ENCODE results near the gene AKR1D1. TPM values are rescaled to one million over a fixed set of nuclear protein-coding genes. Genes with fewer than 3 reads are reported as not detected.

AKR1D1 gene
- total and polyA plus RNA-seq, 2 donors from 2014 or later: not detected

DNA sequence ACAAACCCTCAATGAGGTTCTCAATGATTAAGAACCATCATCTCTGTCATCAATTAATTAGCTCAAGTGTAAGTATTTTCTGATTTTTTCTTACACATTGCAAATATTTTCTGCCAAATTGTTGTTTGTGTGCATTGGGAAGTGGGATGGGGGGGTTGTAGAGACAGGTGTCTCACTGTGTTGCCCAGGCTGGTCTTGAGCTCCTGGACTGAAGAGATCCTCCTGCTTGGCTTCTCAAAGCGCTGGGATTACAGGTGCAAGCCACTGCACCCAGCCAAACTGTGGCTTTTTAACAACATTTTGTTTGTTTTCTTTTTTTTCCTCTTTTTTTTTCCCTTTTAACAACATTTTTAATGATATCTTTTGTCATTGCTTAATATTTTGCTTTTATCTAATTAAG, 87.5 kb downstream of the AKR1D1 start:
- no peak overlapping the region for H3K4me3 ChIP-seq (ENCODE audit: low read length in 3 of 3)
- no peak overlapping the region for H3K27ac ChIP-seq (ENCODE audit: low read depth in 2 of 2, low read length in 2 of 2)
- TF ChIP-seq, protein P1, sequence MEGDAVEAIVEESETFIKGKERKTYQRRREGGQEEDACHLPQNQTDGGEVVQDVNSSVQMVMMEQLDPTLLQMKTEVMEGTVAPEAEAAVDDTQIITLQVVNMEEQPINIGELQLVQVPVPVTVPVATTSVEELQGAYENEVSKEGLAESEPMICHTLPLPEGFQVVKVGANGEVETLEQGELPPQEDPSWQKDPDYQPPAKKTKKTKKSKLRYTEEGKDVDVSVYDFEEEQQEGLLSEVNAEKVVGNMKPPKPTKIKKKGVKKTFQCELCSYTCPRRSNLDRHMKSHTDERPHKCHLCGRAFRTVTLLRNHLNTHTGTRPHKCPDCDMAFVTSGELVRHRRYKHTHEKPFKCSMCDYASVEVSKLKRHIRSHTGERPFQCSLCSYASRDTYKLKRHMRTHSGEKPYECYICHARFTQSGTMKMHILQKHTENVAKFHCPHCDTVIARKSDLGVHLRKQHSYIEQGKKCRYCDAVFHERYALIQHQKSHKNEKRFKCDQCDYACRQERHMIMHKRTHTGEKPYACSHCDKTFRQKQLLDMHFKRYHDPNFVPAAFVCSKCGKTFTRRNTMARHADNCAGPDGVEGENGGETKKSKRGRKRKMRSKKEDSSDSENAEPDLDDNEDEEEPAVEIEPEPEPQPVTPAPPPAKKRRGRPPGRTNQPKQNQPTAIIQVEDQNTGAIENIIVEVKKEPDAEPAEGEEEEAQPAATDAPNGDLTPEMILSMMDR (IDR thresholded peaks at IDR 0.05; ENCODE audit: borderline replicate concordance, extremely low read depth, insufficient read depth): no peak
- no peaks in the 10 kb centered on the region for H3K36me3 ChIP-seq (ENCODE audit: control insufficient read depth in 2 of 3, insufficient read depth in 3 of 3, low read length in 3 of 3)
- H3K27me3 ChIP-seq (ENCODE audit: control insufficient read depth, insufficient read depth, low read length): no peaks in the 10 kb centered on the region
- H3K9ac ChIP-seq (ENCODE audit: low read length in 3 of 3): no peak overlapping the region
- FAIRE-seq (no peak), DNase-seq (no peak)
- H3K4me1 ChIP-seq (ENCODE audit: control insufficient read depth in 2 of 3, insufficient read depth in 2 of 3, low read depth in 1 of 3, low read length in 3 of 3): peaks cover 0 to 3% (median 0%) of the 10 kb centered on the region in 3 donors
- intact Hi-C loops (cut with DNase I): no loop called here
- peaks cover 0 to 12% (median 2%) of the 10 kb centered on the region in 3 donors for H3K9me3 ChIP-seq (ENCODE audit: control insufficient read depth in 2 of 3, insufficient read depth in 1 of 3, low read length in 3 of 3)

DNA sequence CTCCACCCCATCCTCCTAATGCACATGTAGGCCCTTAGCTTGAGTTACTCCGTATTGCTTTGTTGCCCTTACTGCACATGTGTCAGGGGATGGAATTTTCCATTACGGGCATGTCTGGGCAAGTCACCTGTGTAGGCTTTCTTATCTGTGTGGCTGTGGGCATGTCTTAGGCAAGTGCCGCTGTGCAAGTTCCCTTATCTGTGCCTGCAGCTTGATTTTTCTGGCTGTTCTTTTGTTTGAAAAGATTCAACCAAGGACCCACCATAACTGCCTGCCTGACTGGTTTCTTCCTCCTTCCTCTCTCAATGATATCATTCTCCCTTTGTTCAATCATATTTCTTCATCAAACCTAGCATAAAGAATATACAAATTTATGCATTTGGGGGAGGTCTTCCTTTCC, 88.5 kb downstream of the AKR1D1 start:
- peaks cover 0 to 3% (median 0%) of the 10 kb centered on the region in 3 donors for H3K4me1 ChIP-seq (ENCODE audit: control insufficient read depth in 2 of 3, insufficient read depth in 2 of 3, low read depth in 1 of 3, low read length in 3 of 3)
- H3K9ac ChIP-seq (ENCODE audit: low read length in 3 of 3): no peak overlapping the region
- H3K9me3 ChIP-seq (ENCODE audit: control insufficient read depth in 2 of 3, insufficient read depth in 1 of 3, low read length in 3 of 3): peaks cover 0 to 12% (median 2%) of the 10 kb centered on the region in 3 donors
- no peaks in the 10 kb centered on the region for H3K36me3 ChIP-seq (ENCODE audit: control insufficient read depth in 2 of 3, insufficient read depth in 3 of 3, low read length in 3 of 3)
- H3K4me3 ChIP-seq (ENCODE audit: low read length in 3 of 3): no peak overlapping the region
- no peaks in the 10 kb centered on the region for H3K27me3 ChIP-seq (ENCODE audit: control insufficient read depth, insufficient read depth, low read length)
- TF ChIP-seq, protein P1 (IDR thresholded peaks at IDR 0.05; ENCODE audit: borderline replicate concordance, extremely low read depth, insufficient read depth): no peak
- H3K27ac ChIP-seq (ENCODE audit: low read depth in 2 of 2, low read length in 2 of 2): no peak overlapping the region
- FAIRE-seq (no peak), DNase-seq (no peak)
- intact Hi-C loops (cut with DNase I): no loop called here

DNA sequence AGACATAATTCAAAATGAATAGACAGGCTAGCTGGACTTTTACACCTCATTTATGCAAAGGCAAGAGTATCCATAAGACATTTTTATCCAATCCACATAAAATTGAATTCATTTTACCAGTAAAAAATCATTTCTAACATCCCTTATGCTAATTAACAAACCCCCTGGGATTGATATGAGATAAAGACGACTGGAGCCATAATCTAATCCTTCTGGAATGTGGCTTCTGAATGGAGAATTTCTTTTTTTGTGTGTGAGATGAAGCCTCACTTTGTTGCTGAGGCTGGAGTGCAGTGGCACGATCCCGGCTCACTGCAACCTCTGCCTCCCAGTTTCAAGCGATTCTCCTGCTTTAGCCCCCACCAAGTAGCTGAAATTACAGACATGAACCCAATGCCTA, 90.4 kb downstream of the AKR1D1 start:
- H3K9ac ChIP-seq (ENCODE audit: low read length in 3 of 3): no peak overlapping the region
- no peaks in the 10 kb centered on the region for H3K27me3 ChIP-seq (ENCODE audit: control insufficient read depth, insufficient read depth, low read length)
- TF ChIP-seq, protein P1 (IDR thresholded peaks at IDR 0.05; ENCODE audit: borderline replicate concordance, extremely low read depth, insufficient read depth): no peak
- H3K9me3 ChIP-seq (ENCODE audit: control insufficient read depth in 2 of 3, insufficient read depth in 1 of 3, low read length in 3 of 3): peaks cover 0 to 12% (median 2%) of the 10 kb centered on the region in 3 donors
- DNase-seq (no peak), FAIRE-seq (no peak)
- no peaks in the 10 kb centered on the region for H3K36me3 ChIP-seq (ENCODE audit: control insufficient read depth in 2 of 3, insufficient read depth in 3 of 3, low read length in 3 of 3)
- no peak overlapping the region for H3K27ac ChIP-seq (ENCODE audit: low read depth in 2 of 2, low read length in 2 of 2)
- intact Hi-C loops (cut with DNase I): no loop called here
- peaks cover 0 to 3% (median 0%) of the 10 kb centered on the region in 3 donors for H3K4me1 ChIP-seq (ENCODE audit: control insufficient read depth in 2 of 3, insufficient read depth in 2 of 3, low read depth in 1 of 3, low read length in 3 of 3)
- no peak overlapping the region for H3K4me3 ChIP-seq (ENCODE audit: low read length in 3 of 3)

DNA sequence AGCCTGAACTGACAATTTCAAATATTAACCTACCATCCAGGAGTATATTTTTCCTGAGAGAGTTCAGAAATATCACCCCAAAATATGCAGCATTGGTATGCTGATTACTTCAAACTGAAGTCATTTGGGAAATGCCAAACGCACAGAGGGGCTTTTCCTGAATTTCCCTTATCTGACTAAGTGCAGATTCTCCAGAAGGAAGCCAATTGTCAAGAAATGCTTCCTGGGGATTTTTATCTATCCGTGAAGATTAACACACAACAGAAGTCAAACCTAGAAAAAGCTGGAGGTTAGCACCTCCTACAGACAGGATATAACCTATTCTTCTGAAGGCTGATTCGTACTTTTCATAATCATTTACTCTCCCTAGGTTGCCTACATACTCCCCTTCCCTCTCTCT, 91.0 kb downstream of the AKR1D1 start:
- FAIRE-seq (no peak), DNase-seq (peak in 1 of 5 donors; percentile 22)
- Histone ChIP-seq H3K36me3 (ENCODE audit: control insufficient read depth in 2 of 3, insufficient read depth in 3 of 3, low read length in 3 of 3) (no peaks in the 10 kb centered on the region), H3K4me3 (ENCODE audit: low read length in 3 of 3) (no peak overlapping the region), H3K4me1 (ENCODE audit: control insufficient read depth in 2 of 3, insufficient read depth in 2 of 3, low read depth in 1 of 3, low read length in 3 of 3) (no peaks in the 10 kb centered on the region), H3K27me3 (ENCODE audit: control insufficient read depth, insufficient read depth, low read length) (no peaks in the 10 kb centered on the region), H3K9me3 (ENCODE audit: control insufficient read depth in 2 of 3, insufficient read depth in 1 of 3, low read length in 3 of 3) (peaks cover 0 to 12% (median 2%) of the 10 kb centered on the region in 3 donors), H3K27ac (ENCODE audit: low read depth in 2 of 2, low read length in 2 of 2) (no peak overlapping the region), H3K9ac (ENCODE audit: low read length in 3 of 3) (no peak overlapping the region)
- intact Hi-C loops (cut with DNase I): no loop called here
- TF ChIP-seq, protein P1 (IDR thresholded peaks at IDR 0.05; ENCODE audit: borderline replicate concordance, extremely low read depth, insufficient read depth): no peak

Data from kidney (tissue), 14 donors.